ENCODE data around the gene S1PR2. TPM values are rescaled to one million over a fixed set of nuclear protein-coding genes. Genes with fewer than 3 reads are reported as not detected.

Gene S1PR2, protein sequence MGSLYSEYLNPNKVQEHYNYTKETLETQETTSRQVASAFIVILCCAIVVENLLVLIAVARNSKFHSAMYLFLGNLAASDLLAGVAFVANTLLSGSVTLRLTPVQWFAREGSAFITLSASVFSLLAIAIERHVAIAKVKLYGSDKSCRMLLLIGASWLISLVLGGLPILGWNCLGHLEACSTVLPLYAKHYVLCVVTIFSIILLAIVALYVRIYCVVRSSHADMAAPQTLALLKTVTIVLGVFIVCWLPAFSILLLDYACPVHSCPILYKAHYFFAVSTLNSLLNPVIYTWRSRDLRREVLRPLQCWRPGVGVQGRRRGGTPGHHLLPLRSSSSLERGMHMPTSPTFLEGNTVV
- total RNA-seq (2014; rRNA removed; shearing (Covaris generic)): 1.1 and 1.9 TPM in 2 replicates
- polyA plus RNA-seq (2015; cell fraction: cytosol; rRNA removed): 1.8 and 2.1 TPM in 2 replicates
- polyA plus RNA-seq (2015; cell fraction: nucleus; rRNA removed): 0.81 and 0.86 TPM in 2 replicates

- DNase-seq (ENCODE audit: low read depth): peak; percentile 31
Observed at GRCh38 chr19:10230861-10231611, at the start of gene S1PR2. Gene S1PR2 (minus strand): TSS chr19:10231331. CDS start chr19:10224905, 6,426 bp downstream.

DNA sequence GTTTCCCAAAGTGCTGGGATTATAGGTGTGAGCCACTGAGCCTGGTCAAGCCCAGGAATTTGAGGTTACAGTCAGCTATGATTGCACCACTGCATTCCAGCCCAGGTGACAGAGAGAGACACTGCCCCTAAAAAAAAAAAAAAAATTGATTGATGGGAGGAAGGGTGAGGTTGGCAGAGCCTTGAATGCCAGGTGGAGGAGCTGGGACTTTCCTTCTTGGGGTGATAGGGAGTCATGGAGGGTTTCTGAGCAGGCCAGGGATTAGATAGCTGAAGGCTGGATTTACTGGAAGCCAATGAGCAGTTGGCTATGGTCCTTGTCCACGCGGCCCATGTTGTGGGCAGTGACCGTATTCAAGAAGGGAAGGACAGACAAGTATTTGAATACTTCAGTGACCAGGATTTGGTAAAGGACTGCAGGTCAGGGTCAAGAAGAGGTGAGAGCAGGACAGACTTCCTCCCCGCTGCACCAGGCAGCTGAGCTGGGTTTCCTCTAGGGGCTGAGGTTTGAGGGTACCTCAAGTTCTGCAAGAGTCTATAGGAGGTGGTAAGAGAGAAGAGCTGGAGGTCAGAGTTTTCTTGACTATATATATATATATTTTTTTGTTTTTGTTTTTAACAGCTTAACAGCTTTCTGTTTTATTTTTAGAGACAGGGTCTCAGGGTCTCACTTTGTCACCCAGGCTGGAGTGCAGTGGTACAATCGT lies 48.8 kb upstream of the S1PR2 start:
- DNase-seq (ENCODE audit: low read depth): no peak

DNA sequence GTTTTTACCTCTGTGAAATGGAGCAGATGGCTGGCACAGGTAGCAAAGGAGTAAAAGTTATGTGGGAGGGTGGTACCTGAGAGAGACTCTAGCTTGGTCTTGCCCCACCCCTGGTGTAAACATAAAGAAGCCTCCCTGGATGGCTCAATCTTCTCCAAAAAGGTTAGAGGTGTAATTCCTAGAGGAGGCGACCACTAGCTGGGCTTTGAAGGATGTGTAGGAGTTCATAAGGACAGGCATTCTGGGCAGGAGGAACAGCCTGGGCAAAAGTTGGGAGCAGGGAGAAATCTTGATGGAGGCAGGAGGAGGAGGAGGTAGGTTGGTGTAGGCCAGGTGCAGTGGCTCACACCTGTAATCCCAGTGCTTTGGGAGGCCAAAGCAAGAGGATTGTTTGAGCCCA lies 47.8 kb upstream of the S1PR2 start:
- DNase-seq (ENCODE audit: low read depth): no peak

- DNase-seq (ENCODE audit: low read depth): no peak
Observed at GRCh38 chr19:10277795-10278589, 46.9 kb upstream of the S1PR2 start.

DNA sequence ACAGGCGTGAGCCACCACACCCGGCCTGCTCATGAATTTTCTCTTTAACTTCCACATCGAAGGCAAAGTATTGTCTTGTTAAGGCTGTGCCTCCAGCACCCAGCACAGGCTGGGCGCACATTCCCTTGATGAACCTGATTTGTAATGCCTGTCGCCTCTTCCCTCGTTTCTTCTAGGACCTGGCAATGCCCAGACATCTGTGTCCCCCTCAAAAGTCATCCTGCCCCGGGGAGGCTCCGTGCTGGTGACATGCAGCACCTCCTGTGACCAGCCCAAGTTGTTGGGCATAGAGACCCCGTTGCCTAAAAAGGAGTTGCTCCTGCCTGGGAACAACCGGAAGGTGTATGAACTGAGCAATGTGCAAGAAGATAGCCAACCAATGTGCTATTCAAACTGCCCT lies 43.5 kb upstream of the S1PR2 start:
- no peak for DNase-seq (ENCODE audit: low read depth)

- DNase-seq (ENCODE audit: low read depth): no peak
Observed at GRCh38 chr19:10271543-10272086, 40.5 kb upstream of the S1PR2 start.

- DNase-seq (ENCODE audit: low read depth): no peak
Observed at GRCh38 chr19:10270616-10271394, 39.7 kb upstream of the S1PR2 start, which contains the start of gene ICAM1. Gene ICAM1 (plus strand): TSS chr19:10271120. CDS start chr19:10271160, 40 bp downstream.

- no peak for DNase-seq (ENCODE audit: low read depth)
Observed at GRCh38 chr19:10270180-10270615, 39.1 kb upstream of the S1PR2 start.

- peak; percentile 60 for DNase-seq (ENCODE audit: low read depth)
Observed at GRCh38 chr19:10269333-10270179, 38.4 kb upstream of the S1PR2 start.

- no peak for DNase-seq (ENCODE audit: low read depth)
Observed at GRCh38 chr19:10268071-10268470, 36.9 kb upstream of the S1PR2 start.

DNA sequence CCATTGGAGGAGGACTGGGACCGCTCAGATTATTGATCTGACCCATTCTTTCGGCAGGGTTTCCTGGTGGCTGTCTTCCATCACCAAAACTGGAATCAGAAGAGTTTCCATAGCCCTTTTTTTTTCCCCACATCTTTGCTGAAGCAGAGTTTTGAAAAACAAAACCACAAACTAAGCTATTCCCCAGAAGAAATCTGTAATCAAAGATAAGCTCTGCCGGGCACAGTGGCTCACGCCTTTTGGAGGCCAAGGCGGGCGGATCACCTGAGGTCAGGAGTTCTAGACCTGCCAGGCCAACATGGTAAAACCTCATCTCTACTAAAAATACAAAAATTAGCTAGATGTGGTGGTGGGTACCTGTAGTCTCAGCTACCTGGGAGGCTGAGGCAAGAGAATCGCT lies 35.6 kb upstream of the S1PR2 start:
- DNase-seq (ENCODE audit: low read depth): no peak

DNA sequence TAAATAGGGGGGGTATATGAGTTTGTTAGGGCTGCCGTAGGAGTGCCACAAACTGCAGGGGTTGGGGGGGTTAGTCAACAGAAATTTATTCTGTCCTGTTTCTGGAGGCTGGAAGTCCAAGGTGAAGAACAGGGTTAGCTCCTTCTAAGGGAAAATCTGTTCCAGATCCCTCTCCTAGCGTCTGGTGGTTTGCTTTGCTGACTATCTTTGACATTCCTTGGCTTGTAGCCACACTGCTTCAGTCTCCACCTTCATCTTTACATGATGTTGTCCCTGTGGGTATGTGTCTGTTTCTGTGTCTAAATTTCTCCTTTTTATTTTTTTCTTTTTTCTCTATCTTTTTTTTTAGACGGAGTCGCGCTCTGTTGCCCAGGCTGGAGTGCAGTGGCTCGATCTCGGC lies 31.6 kb upstream of the S1PR2 start:
- no peak for DNase-seq (ENCODE audit: low read depth)

DNA sequence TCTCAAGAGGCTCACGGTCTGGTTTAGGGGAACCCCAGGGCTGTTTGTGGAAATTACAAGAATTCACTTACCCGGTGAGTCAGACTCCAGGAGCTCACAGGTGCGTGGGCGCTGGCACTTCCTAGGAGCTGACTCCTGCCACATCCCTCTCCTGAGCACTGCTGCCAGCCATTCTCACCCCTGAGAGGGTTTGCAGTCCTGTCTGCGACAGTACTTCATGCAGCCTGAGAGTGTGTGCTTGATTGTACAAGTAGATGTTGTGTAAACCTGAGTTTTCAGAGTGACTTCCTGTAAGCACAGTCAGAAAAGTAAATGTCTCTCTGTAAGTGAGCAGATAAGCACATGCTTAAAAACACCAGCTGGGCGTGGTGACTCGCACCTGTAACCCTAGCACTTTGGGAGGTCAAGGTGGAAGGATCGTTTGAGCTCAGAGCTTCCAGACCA lies 29.0 kb upstream of the S1PR2 start:
- no peak for DNase-seq (ENCODE audit: low read depth)

- peak; percentile 76 for DNase-seq (ENCODE audit: low read depth)
Observed at GRCh38 chr19:10259162-10259905, 28.2 kb upstream of the S1PR2 start.

- DNase-seq (ENCODE audit: low read depth): no peak
Observed at GRCh38 chr19:10258080-10258710, 27.1 kb upstream of the S1PR2 start.

GRCh38 chr19:10256970-10257615 lies 26.0 kb upstream of the S1PR2 start:
- DNase-seq (ENCODE audit: low read depth): no peak

DNA sequence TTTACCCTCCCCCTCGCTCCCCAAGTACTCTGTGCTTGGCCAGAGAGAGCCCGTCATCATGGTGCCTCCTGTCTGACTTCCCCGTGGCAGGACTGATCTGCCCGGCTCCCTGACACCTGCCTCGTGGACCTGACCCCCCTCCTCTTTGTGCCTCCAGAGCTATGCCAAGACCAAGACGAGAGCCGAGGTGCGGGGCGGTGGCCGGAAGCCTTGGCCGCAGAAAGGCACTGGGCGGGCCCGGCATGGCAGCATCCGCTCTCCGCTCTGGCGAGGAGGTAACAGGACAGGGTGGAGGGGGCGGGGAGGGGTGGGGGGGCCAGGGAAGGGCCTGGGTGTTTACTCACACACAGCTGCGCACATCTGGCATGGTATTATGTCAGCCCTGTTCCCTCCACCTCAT lies 25.4 kb upstream of the S1PR2 start:
- no peak for DNase-seq (ENCODE audit: low read depth)
